K562 (cell line): ENCODE results near the gene ECI1. TPM values are rescaled to one million over a fixed set of nuclear protein-coding genes. Genes with fewer than 3 reads are reported as not detected.
A peak's percentile ranks its signal among the peaks of the same experiment; 100 is the strongest.

Experiments used
- CBFA2T3 ChIP-seq: fragments of 450-650 bp; IDR thresholded peaks from 2 replicates; pipeline ENCODE4 v1.6.1; 2017
- CEBPZ ChIP-seq: fragments of 150-350 bp; IDR thresholded peaks from 2 replicates; pipeline ENCODE4 v1.6.1; 2014; ENCODE audit warnings: low read depth, mild to moderate bottlenecking, low read length, borderline replicate concordance
- CREB1 ChIP-seq, 2 experiments: sonication (generic) in 1 of 2; formaldehyde crosslinking in 1 of 2; IDR thresholded peaks; 2 replicates each; pipeline versions ENCODE4 v1.6.1 to v1.8.0; 2012 to 2022; ENCODE audit warnings: inconsistent platforms in 1 of 2, mild to moderate bottlenecking in 1 of 2, missing genetic modification reagents in 1 of 2, moderate library complexity in 1 of 2
- E2F6 ChIP-seq, 2 experiments: IDR thresholded peaks; 2 replicates each; pipeline ENCODE4 v1.6.1; 2011; ENCODE audit warnings: borderline replicate concordance in 1 of 2, control low read depth in 1 of 2, low read depth in 1 of 2, low read length in 1 of 2, mild to moderate bottlenecking in 1 of 2, mixed read lengths in 1 of 2, moderate library complexity in 1 of 2; ENCODE audit not compliant: insufficient read depth in 1 of 2, insufficient read length in 1 of 2, poor library complexity in 1 of 2, severe bottlenecking in 1 of 2; ENCODE audit errors: extremely low read depth in 1 of 2
- FIP1L1 ChIP-seq: fragments of 200-400 bp; formaldehyde crosslinking; IDR thresholded peaks from 2 replicates; pipeline ENCODE4 v1.6.1; 2018; ENCODE audit warnings: mild to moderate bottlenecking, low read depth, low read length; ENCODE audit not compliant: poor library complexity, severe bottlenecking
- GTF2F1 ChIP-seq: IDR thresholded peaks from 2 replicates; pipeline ENCODE4 v1.6.1; 2011; ENCODE audit warnings: low read depth, low read length, improper control_type of control experiment
- HLTF ChIP-seq: fragments of 450-650 bp; IDR thresholded peaks from 2 replicates; pipeline ENCODE4 v1.6.1; 2016
- HOMEZ ChIP-seq: fragments of 250-450 bp; sonication (Bioruptor Pico); IDR thresholded peaks from 2 replicates; pipeline ENCODE4 v1.4.0; 2020; ENCODE audit warnings: mild to moderate bottlenecking, moderate library complexity
- L3MBTL2 ChIP-seq: fragments of 450-650 bp; IDR thresholded peaks from 2 replicates; pipeline ENCODE4 v1.6.1; 2016; ENCODE audit warnings: mild to moderate bottlenecking, moderate library complexity
- MAX ChIP-seq: sonication (generic); formaldehyde crosslinking; IDR thresholded peaks from 2 replicates; pipeline ENCODE4 v1.9.0; 2022; ENCODE audit warnings: mild to moderate bottlenecking, missing genetic modification reagents
- MCM3 ChIP-seq: fragments of 450-650 bp; IDR thresholded peaks from 2 replicates; pipeline ENCODE4 v1.6.1; 2016
- NELFE ChIP-seq: IDR thresholded peaks from 2 replicates; pipeline ENCODE4 v1.6.1; 2011; ENCODE audit warnings: mild to moderate bottlenecking; ENCODE audit not compliant: insufficient read depth, insufficient read length
- RBM25 ChIP-seq: fragments of 200-400 bp; formaldehyde crosslinking; IDR thresholded peaks from 2 replicates; pipeline ENCODE4 v1.6.1; 2018; ENCODE audit warnings: low read length, low read depth, moderate library complexity; ENCODE audit not compliant: severe bottlenecking
- SREBF1 ChIP-seq: fragments of 150-350 bp; IDR thresholded peaks from 2 replicates; pipeline ENCODE4 v1.6.1; 2014; ENCODE audit warnings: antibody characterized with exemption, low read depth, low read length, borderline replicate concordance
- STAG1 ChIP-seq: sonication (generic); formaldehyde crosslinking; IDR thresholded peaks from 2 replicates; pipeline ENCODE4 v1.5.0; 2020; ENCODE audit warnings: missing genetic modification reagents, borderline replicate concordance
- TBP ChIP-seq: optimal IDR thresholded peaks from 2 replicates; pipeline ENCODE3; 2011; ENCODE audit warnings: low read depth, low read length, improper control_type of control experiment
- TEAD2 ChIP-seq: fragments of 450-650 bp; IDR thresholded peaks from 2 replicates; pipeline ENCODE4 v1.6.1; 2016; ENCODE audit warnings: missing genetic modification characterization, control low read depth, missing compliant biosample characterization
- ZKSCAN3 ChIP-seq: fragments of 250-450 bp; sonication (Bioruptor Pico); IDR thresholded peaks from 2 replicates; pipeline ENCODE4 v1.4.0; 2020
- ZNF57 ChIP-seq: fragments of 450-650 bp; formaldehyde crosslinking; IDR thresholded peaks from 2 replicates; pipeline ENCODE4 v1.4.0; 2020; ENCODE audit warnings: mild to moderate bottlenecking, moderate library complexity
- ZNF584 ChIP-seq: fragments of 200-800 bp; sonication (Bioruptor generic); IDR thresholded peaks from 2 replicates; pipeline ENCODE4 v1.6.1; 2016; ENCODE audit warnings: low read depth, mild to moderate bottlenecking, missing genetic modification characterization, missing compliant biosample characterization
- ZNF644 ChIP-seq: fragments of 200-800 bp; sonication (Bioruptor generic); IDR thresholded peaks from 2 replicates; pipeline ENCODE4 v1.6.1; 2016; ENCODE audit warnings: low read depth, missing genetic modification characterization, missing compliant biosample characterization
- ZNF695 ChIP-seq: fragments of 450-650 bp; formaldehyde crosslinking; IDR thresholded peaks from 2 replicates; pipeline ENCODE4 v1.4.0; 2020; ENCODE audit warnings: mild to moderate bottlenecking, moderate library complexity
- polyA plus RNA-seq, 8 experiments: library from polyadenylated mRNA; depleted of rRNA in 4 of 8; stranded (reverse) in 5 of 8; unstranded in 3 of 8; fragments of >200 nt; fragmentation: Nextera tagmentation in 2 of 8; fragmentation: Illumina TruSeq in 1 of 8; extraction: Ambion mirVana in 2 of 8; extraction: Trizol in 1 of 8; gene quantifications; 2 replicates each; pipeline versions ENCODE4 v1.2.1 to v1.2.3, GENCODE V29; 2011 to 2014; ENCODE audit warnings: inconsistent platforms in 1 of 8, missing spikeins in 1 of 8
- total RNA-seq, 7 experiments: library from RNA; depleted of rRNA in 6 of 7; stranded (reverse); fragments of >200 nt in 6 of 7; fragmentation: Illumina TruSeq in 2 of 7; extraction: Trizol in 2 of 7; gene quantifications; 2 replicates each; pipeline versions ENCODE4 v1.2.1 to v1.2.3, GENCODE V29; 2011 to 2021; ENCODE audit warnings: low replicate concordance in 1 of 7

The ECI1 gene
- total and polyA plus RNA-seq, 9 of the 15 experiments (the other 6 are each of a cell fraction or from before 2014, with no cell fraction given): 4.7 to 189 (median 54.0) TPM

DNA sequence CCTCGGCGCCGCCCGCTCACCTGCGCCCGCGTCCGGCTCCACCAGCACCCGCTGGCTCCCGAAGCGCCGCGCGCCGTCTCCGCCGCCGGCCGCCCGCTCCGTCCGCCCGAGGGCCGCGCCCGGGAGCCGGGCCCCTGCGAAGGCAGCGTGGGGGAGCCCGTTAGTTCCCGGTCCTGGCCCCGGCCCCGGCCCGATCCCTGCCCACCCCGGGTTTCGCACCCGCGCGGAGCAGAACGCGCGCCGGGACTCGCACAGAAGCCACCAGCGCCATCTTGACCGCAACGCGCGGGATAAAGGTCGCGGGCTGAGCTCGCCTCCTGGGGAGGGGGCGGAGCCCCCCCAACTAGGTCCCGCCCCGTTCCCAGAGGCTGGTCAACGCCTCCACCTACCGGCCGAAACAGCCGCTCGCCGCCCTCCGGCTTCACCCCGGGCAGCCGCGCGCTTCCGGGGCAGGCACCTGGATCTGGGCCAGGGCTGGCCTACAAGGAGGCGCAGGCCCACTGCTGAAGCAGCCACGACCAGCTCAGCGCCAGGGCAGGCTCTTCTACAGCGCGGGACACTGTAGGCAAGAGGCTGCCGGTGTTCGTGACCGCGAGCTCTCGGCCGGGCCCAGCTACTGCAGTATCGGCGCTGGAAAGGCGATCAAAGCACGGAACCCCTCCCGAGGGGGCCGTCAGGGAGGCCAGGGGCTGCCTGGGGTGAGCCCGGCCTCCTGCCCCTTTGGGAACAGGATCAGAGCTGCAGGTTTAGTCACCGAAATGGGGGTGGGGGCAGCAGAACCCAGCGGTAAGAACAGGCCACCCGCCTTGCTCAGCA is at the start of gene ECI1 (continued):
- TF ChIP-seq RBM25 (no peak), ZKSCAN3 (CRISPR knock-in tag) (no peak), SREBF1 (no peak), FIP1L1 (peak; percentile 97), CEBPZ (no peak), HLTF (peak; percentile 48; the same call in 1 of the 2 replicates), E2F6 (IDR thresholded peaks at IDR 0.05; ENCODE audit: borderline replicate concordance in 1 of 2, extremely low read depth in 1 of 2, insufficient read depth in 1 of 2, insufficient read length in 1 of 2, low read depth in 1 of 2, low read length in 1 of 2, poor library complexity in 1 of 2, severe bottlenecking in 1 of 2) (peak in 1 of 2 experiments; percentile 74), MAX (peak; percentile 73), TEAD2 (tag) (no peak), CBFA2T3 (peak; percentile 10), ZNF57 (CRISPR knock-in tag) (no peak), CREB1 (IDR thresholded peaks at IDR 0.05) (peak; percentile 40), CREB1 (CRISPR knock-in tag; IDR thresholded peaks at IDR 0.05) (no peak; the same call in 1 of the 2 replicates), MCM3 (no peak), NELFE (no peak), TBP (peak; percentile 95), HOMEZ (CRISPR knock-in tag) (no peak), ZNF584 (CRISPR knock-in tag) (no peak), STAG1 (CRISPR knock-in tag) (0 out of 2 replicates have a peak, but pooled peaks have one; percentile 2), GTF2F1 (no peak), ZNF695 (CRISPR knock-in tag) (no peak), ZNF644 (tag) (no peak), L3MBTL2 (peak; percentile 66; the same call in 1 of the 2 replicates)
